ENCODE measurements around the gene ZFP30.

- TF ChIP-seq EZH2 (IDR thresholded peaks at IDR 0.05) (no peak), CTCF (IDR thresholded peaks at IDR 0.05 in 2 of 3, conservative IDR thresholded peaks at IDR 0.05 in 1 of 3; ENCODE audit: borderline replicate concordance in 1 of 3, insufficient read depth in 1 of 3, low read depth in 2 of 3, low read length in 2 of 3) (no peak), POLR2A (IDR thresholded peaks at IDR 0.05; ENCODE audit: borderline replicate concordance, extremely low read depth, insufficient read depth, insufficient read length) (no peak), ATF3 (IDR thresholded peaks at IDR 0.05) (no peak), POLR2AphosphoS5 (IDR thresholded peaks at IDR 0.05; ENCODE audit: low read depth, low read length) (no peak), MAX (IDR thresholded peaks at IDR 0.05) (no peak), EZH2phosphoT487 (IDR thresholded peaks at IDR 0.05; ENCODE audit: borderline replicate concordance) (no peak), YY1 (IDR thresholded peaks at IDR 0.05; ENCODE audit: extremely low read depth, insufficient replicate concordance, low read depth, low read length) (no peak)
These were observed 37.8 kb upstream of the ZFP30 start for GRCh38 chr19:37692956-37693620.

Data from HCT116 (cell line).